ENCODE measurements around the gene RAET1L. TPM values are rescaled to one million over a fixed set of nuclear protein-coding genes. Genes with fewer than 3 reads are reported as not detected.

The RAET1L gene
- total and polyA plus RNA-seq, 2 experiments from 2014 or later = not detected

GRCh38 chr6:150053450-150053849 lies 28.1 kb upstream of the RAET1L start (continued):
- TF ChIP-seq, protein P1, sequence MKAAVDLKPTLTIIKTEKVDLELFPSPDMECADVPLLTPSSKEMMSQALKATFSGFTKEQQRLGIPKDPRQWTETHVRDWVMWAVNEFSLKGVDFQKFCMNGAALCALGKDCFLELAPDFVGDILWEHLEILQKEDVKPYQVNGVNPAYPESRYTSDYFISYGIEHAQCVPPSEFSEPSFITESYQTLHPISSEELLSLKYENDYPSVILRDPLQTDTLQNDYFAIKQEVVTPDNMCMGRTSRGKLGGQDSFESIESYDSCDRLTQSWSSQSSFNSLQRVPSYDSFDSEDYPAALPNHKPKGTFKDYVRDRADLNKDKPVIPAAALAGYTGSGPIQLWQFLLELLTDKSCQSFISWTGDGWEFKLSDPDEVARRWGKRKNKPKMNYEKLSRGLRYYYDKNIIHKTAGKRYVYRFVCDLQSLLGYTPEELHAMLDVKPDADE (IDR thresholded peaks at IDR 0.05) = no peak
- TF ChIP-seq REST (IDR thresholded peaks at IDR 0.05; ENCODE audit: unreplicated experiment) (no peak), JUNB (IDR thresholded peaks at IDR 0.05; ENCODE audit: unreplicated experiment) (no peak), ZNF331 (CRISPR knock-in tag; IDR thresholded peaks at IDR 0.05; ENCODE audit: low read depth) (no peak), CREB1 (CRISPR knock-in tag; IDR thresholded peaks at IDR 0.05; ENCODE audit: low read depth) (no peak), ZNF114 (CRISPR knock-in tag; IDR thresholded peaks at IDR 0.05) (no peak), STAT1 (IDR thresholded peaks at IDR 0.05; ENCODE audit: unreplicated experiment) (no peak), POLR2AphosphoS5 (IDR thresholded peaks at IDR 0.05; ENCODE audit: low read depth) (no peak), EZH2 (IDR thresholded peaks at IDR 0.05; ENCODE audit: low read depth, unreplicated experiment) (no peak)
- TF ChIP-seq, protein P2, sequence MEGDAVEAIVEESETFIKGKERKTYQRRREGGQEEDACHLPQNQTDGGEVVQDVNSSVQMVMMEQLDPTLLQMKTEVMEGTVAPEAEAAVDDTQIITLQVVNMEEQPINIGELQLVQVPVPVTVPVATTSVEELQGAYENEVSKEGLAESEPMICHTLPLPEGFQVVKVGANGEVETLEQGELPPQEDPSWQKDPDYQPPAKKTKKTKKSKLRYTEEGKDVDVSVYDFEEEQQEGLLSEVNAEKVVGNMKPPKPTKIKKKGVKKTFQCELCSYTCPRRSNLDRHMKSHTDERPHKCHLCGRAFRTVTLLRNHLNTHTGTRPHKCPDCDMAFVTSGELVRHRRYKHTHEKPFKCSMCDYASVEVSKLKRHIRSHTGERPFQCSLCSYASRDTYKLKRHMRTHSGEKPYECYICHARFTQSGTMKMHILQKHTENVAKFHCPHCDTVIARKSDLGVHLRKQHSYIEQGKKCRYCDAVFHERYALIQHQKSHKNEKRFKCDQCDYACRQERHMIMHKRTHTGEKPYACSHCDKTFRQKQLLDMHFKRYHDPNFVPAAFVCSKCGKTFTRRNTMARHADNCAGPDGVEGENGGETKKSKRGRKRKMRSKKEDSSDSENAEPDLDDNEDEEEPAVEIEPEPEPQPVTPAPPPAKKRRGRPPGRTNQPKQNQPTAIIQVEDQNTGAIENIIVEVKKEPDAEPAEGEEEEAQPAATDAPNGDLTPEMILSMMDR (conservative IDR thresholded peaks at IDR 0.05; ENCODE audit: low read depth in 2 of 2) = no peak

GRCh38 chr6:150050846-150051245 lies 25.5 kb upstream of the RAET1L start:
- Histone ChIP-seq H3K9me2 (ENCODE audit: insufficient read depth) (0 out of 2 replicates have a peak, but pooled peaks cover 5% of the 10 kb centered on the region), H3F3A (replicated peaks; ENCODE audit: low read depth) (no peaks in the 10 kb centered on the region), H3K36me3 (ENCODE audit: insufficient read depth) (no peaks in the 10 kb centered on the region), H4K20me1 (replicated peaks; ENCODE audit: insufficient read depth) (no peaks in the 10 kb centered on the region), H2AFZ (no peak overlapping the region), H3K27me3 (ENCODE audit: insufficient read depth) (no peaks in the 10 kb centered on the region), H3K27ac (ENCODE audit: low read depth) (no peak overlapping the region), H3K79me2 (replicated peaks; ENCODE audit: insufficient read depth) (no peaks in the 10 kb centered on the region), H3K4me2 (no peak overlapping the region), H3K4me3 (no peak overlapping the region), H3K4me1 (ENCODE audit: insufficient read depth) (no peaks in the 10 kb centered on the region)
- no peak overlapping the region for H3K27ac Mint-ChIP-seq
- peaks cover 27% of the 10 kb centered on the region for H3K27me3 Mint-ChIP-seq (ENCODE audit: insufficient read depth, low read depth, poor library complexity)
- peaks cover 15% of the 10 kb centered on the region for H3K36me3 Mint-ChIP-seq (ENCODE audit: low read depth)
- H3K9me3 Mint-ChIP-seq = peaks cover 33% of the 10 kb centered on the region
- TF ChIP-seq NANOG (IDR thresholded peaks at IDR 0.05; ENCODE audit: borderline replicate concordance) (no peak), EZH2phosphoT487 (IDR thresholded peaks at IDR 0.05; ENCODE audit: unreplicated experiment) (no peak), EZH2 (IDR thresholded peaks at IDR 0.05; ENCODE audit: low read depth, unreplicated experiment) (no peak), ZNF114 (CRISPR knock-in tag; IDR thresholded peaks at IDR 0.05) (no peak), JUNB (IDR thresholded peaks at IDR 0.05; ENCODE audit: unreplicated experiment) (no peak)
- TF ChIP-seq, protein P1 (IDR thresholded peaks at IDR 0.05) = no peak
- TF ChIP-seq, protein P2 (conservative IDR thresholded peaks at IDR 0.05; ENCODE audit: low read depth in 2 of 2) = no peak
- H3K4me3 Mint-ChIP-seq = no peak overlapping the region
- DNase-seq (ENCODE audit: low spot score) (no peak), ATAC-seq (no peak)
- H3K4me1 Mint-ChIP-seq = no peaks in the 10 kb centered on the region; the same call in 2 of the 3 replicates

Data from GM23338 (cell line).